H1 (cell line): ENCODE measurements around the gene CDC14B. TPM values are rescaled to one million over a fixed set of nuclear protein-coding genes. Genes with fewer than 3 reads are reported as not detected.

ENCODE experiments used
- CTCF ChIA-PET: fragments of 300-600 bp; sonication (Branson Sonifier 250); formaldehyde crosslinking; loops from one replicate; lab custom pipeline; 2021; ENCODE audit not compliant: partially characterized antibody; lab: Charles Lee
- POLR2A ChIA-PET: fragments of 300-600 bp; sonication (Branson Sonifier 250); formaldehyde crosslinking; loops from one replicate; lab custom pipeline; 2021; ENCODE audit warnings: inconsistent platforms; ENCODE audit not compliant: partially characterized antibody; lab: Charles Lee
- DNase-seq, 2 experiments: peaks; one replicate each; pipeline versions ENCODE4 v3.0.0 to v3.0.0-alpha.2; 2010 to 2022; ENCODE audit warnings: low spot score in 2 of 2, low read depth in 1 of 2, mixed read lengths in 1 of 2
- FAIRE-seq: peaks from 2 replicates; lab custom pipeline; 2011; peaks lifted over from hg19 to GRCh38; lab: Jason Lieb, UNC
- H2AFZ ChIP-seq: 2 replicates; pipeline ENCODE4 v1.8.1; 2012; ENCODE audit warnings: low read length, inconsistent platforms
- H2AK5ac ChIP-seq: 2 replicates; pipeline ENCODE4 v1.6.1; 2013; ENCODE audit warnings: low read depth, low read length
- H2BK120ac ChIP-seq: replicated peaks from 2 replicates; pipeline ENCODE3; 2013; ENCODE audit warnings: low read depth, low read length, inconsistent platforms
- H2BK12ac ChIP-seq: 2 replicates; pipeline ENCODE4 v1.6.1; 2013; ENCODE audit warnings: low read depth, low read length
- H2BK15ac ChIP-seq: 2 replicates; pipeline ENCODE4 v1.6.1; 2013; ENCODE audit warnings: low read length
- H2BK20ac ChIP-seq: 2 replicates; pipeline ENCODE4 v1.6.1; 2013; ENCODE audit warnings: low read length
- H2BK5ac ChIP-seq: 2 replicates; pipeline ENCODE4 v1.6.1; 2013; ENCODE audit warnings: low read depth, low read length
- H3K14ac ChIP-seq: 2 replicates; pipeline ENCODE4 v1.6.1; 2013; ENCODE audit warnings: inconsistent platforms; ENCODE audit not compliant: insufficient read length
- H3K18ac ChIP-seq: 2 replicates; pipeline ENCODE4 v1.6.1; 2013; ENCODE audit warnings: low read length; ENCODE audit errors: extremely low read depth
- H3K23ac ChIP-seq: 2 replicates; pipeline ENCODE4 v1.6.1; 2013; ENCODE audit warnings: inconsistent platforms; ENCODE audit not compliant: insufficient read length
- H3K23me2 ChIP-seq: 2 replicates; pipeline ENCODE4 v1.6.1; 2013; ENCODE audit warnings: low read depth, low read length
- H3K27ac ChIP-seq: 2 replicates; pipeline ENCODE4 v1.6.1; 2011; ENCODE audit warnings: low read depth, low read length, inconsistent platforms
- H3K27me3 ChIP-seq, 4 experiments: replicated peaks in 1 of 4; 1 replicate in 1 of 4; 2 replicates in 3 of 4; pipeline versions ENCODE4 v1.6.1 to v1.8.1; 2011 to 2013; ENCODE audit warnings: low read length in 3 of 4, mild to moderate bottlenecking in 3 of 4, inconsistent platforms in 2 of 4, mixed read lengths in 2 of 4, moderate library complexity in 1 of 4; ENCODE audit not compliant: control insufficient read depth in 3 of 4, insufficient read depth in 3 of 4; ENCODE audit errors: extremely low read depth in 1 of 4
- H3K36me3 ChIP-seq, 4 experiments: 2 replicates each; pipeline versions ENCODE4 v1.6.1 to v1.8.1; 2011 to 2013; ENCODE audit warnings: mild to moderate bottlenecking in 4 of 4, low read length in 3 of 4, moderate library complexity in 2 of 4, control low read depth in 1 of 4, inconsistent platforms in 1 of 4; ENCODE audit not compliant: insufficient read depth in 4 of 4, control insufficient read depth in 2 of 4
- H3K4ac ChIP-seq: replicated peaks from 2 replicates; pipeline ENCODE3; 2013; ENCODE audit warnings: low read length, low read depth, mixed read lengths, inconsistent platforms; ENCODE audit not compliant: insufficient read length
- H3K4me1 ChIP-seq, 4 experiments: replicated peaks in 1 of 4; 1 replicate in 1 of 4; 2 replicates in 3 of 4; pipeline versions ENCODE4 v1.6.1 to v1.8.1; 2011 to 2013; ENCODE audit warnings: low read length in 3 of 4, inconsistent platforms in 2 of 4, mixed read lengths in 1 of 4; ENCODE audit not compliant: insufficient read depth in 4 of 4, control insufficient read depth in 3 of 4
- H3K4me2 ChIP-seq, 2 experiments: 2 replicates each; pipeline versions ENCODE4 v1.6.1 to v1.8.1; 2011 to 2013; ENCODE audit warnings: low read depth in 2 of 2, low read length in 2 of 2, control low read depth in 1 of 2, inconsistent platforms in 1 of 2, mild to moderate bottlenecking in 1 of 2; ENCODE audit not compliant: insufficient read depth in 1 of 2
- H3K4me3 ChIP-seq, 4 experiments: fragments of 200-600, 300-600 bp in 1 of 4; sonication (generic), shearing (Covaris generic), sonication (Bioruptor Twin) in 1 of 4; 2 replicates each; pipeline versions ENCODE4 v1.5.1 to v1.8.1; 2011 to 2016; ENCODE audit warnings: low read length in 4 of 4, low read depth in 3 of 4, control low read depth in 2 of 4, inconsistent platforms in 2 of 4, mild to moderate bottlenecking in 2 of 4, mixed read lengths in 1 of 4, moderate library complexity in 1 of 4; ENCODE audit not compliant: insufficient read depth in 2 of 4; ENCODE audit errors: extremely low read depth in 1 of 4
- H3K56ac ChIP-seq: replicated peaks from 2 replicates; pipeline ENCODE3; 2013; ENCODE audit warnings: low read depth, mild to moderate bottlenecking, mixed read lengths, low read length, inconsistent platforms; ENCODE audit not compliant: insufficient read length
- H3K79me1 ChIP-seq: 2 replicates; pipeline ENCODE4 v1.6.1; 2013; ENCODE audit warnings: low read depth, low read length, control low read depth
- H3K79me2 ChIP-seq, 2 experiments: 2 replicates each; pipeline versions ENCODE4 v1.6.1 to v1.8.1; 2012 to 2013; ENCODE audit warnings: low read length in 2 of 2, mild to moderate bottlenecking in 2 of 2, inconsistent platforms in 1 of 2; ENCODE audit not compliant: insufficient read depth in 2 of 2, control insufficient read depth in 1 of 2
- H3K9ac ChIP-seq, 4 experiments: replicated peaks in 1 of 4; 1 replicate in 1 of 4; 2 replicates in 3 of 4; pipeline versions ENCODE4 v1.6.1 to v1.8.1; 2011 to 2013; ENCODE audit warnings: low read depth in 3 of 4, low read length in 3 of 4, control low read depth in 2 of 4, mild to moderate bottlenecking in 2 of 4, moderate library complexity in 2 of 4, inconsistent platforms in 1 of 4; ENCODE audit errors: extremely low read depth in 1 of 4
- H3K9me3 ChIP-seq, 2 experiments: 2 replicates each; pipeline versions ENCODE4 v1.6.1 to v1.8.1; 2012 to 2013; ENCODE audit warnings: mild to moderate bottlenecking in 2 of 2, moderate library complexity in 2 of 2, control low read depth in 1 of 2, inconsistent platforms in 1 of 2, low read depth in 1 of 2, low read length in 1 of 2, mixed read lengths in 1 of 2; ENCODE audit not compliant: insufficient read depth in 2 of 2
- H4K20me1 ChIP-seq, 2 experiments: replicated peaks in 1 of 2; 2 replicates each; pipeline versions ENCODE3 to v1.8.1; 2011 to 2013; ENCODE audit warnings: inconsistent platforms in 2 of 2, low read length in 2 of 2, mild to moderate bottlenecking in 1 of 2; ENCODE audit not compliant: insufficient read depth in 2 of 2, control insufficient read depth in 1 of 2
- H4K5ac ChIP-seq: 2 replicates; pipeline ENCODE4 v1.6.1; 2013; ENCODE audit warnings: low read length, low read depth, mixed read lengths, inconsistent platforms; ENCODE audit not compliant: insufficient read length
- H4K8ac ChIP-seq: 2 replicates; pipeline ENCODE4 v1.8.0; 2013; ENCODE audit warnings: mild to moderate bottlenecking, moderate library complexity, low read length, inconsistent platforms; ENCODE audit not compliant: insufficient read depth; ENCODE audit errors: extremely low read depth
- H4K91ac ChIP-seq: replicated peaks from 2 replicates; pipeline ENCODE3; 2013; ENCODE audit warnings: low read length, mixed read lengths, inconsistent platforms; ENCODE audit not compliant: insufficient read length
- ASH2L ChIP-seq: fragments of 200-600, 300-600 bp; sonication (generic); IDR thresholded peaks from one replicate; pipeline ENCODE4 v1.7.1; 2017; ENCODE audit warnings: low read length
- E2F6 ChIP-seq: IDR thresholded peaks from 2 replicates; pipeline ENCODE4 v1.6.1; 2012; ENCODE audit warnings: inconsistent platforms
- USF2 ChIP-seq: IDR thresholded peaks from 2 replicates; pipeline ENCODE4 v1.6.1; 2011; ENCODE audit warnings: low read length, improper control_type of control experiment
- WGBS, 2 experiments: shearing (Covaris generic) in 1 of 2; methylation state at CpG; one replicate each; pipeline versions ENCODE4 v1.1.6 to v1.1.7; 2013 to 2015; ENCODE audit warnings: low lambda C conversion rate in 2 of 2, mixed read lengths in 2 of 2, inconsistent platforms in 1 of 2, low coverage in 1 of 2, missing lambda C conversion rate in 1 of 2; ENCODE audit not compliant: insufficient replicate concordance in 2 of 2, insufficient coverage in 1 of 2, insufficient read length in 1 of 2; ENCODE audit errors: extremely low coverage in 1 of 2, missing lambda C conversion rate in 1 of 2; 5-methylcytosine and 5-hydroxymethylcytosine counted together
- polyA plus RNA-seq, 7 experiments: library from polyadenylated mRNA; depleted of rRNA in 3 of 7; stranded (reverse) in 5 of 7; unstranded in 2 of 7; fragments of >200 nt in 5 of 7; fragments of 200-250 nt in 2 of 7; gene quantifications; 1 replicate in 5 of 7; 2 replicates in 1 of 7; 4 replicates in 1 of 7; pipeline versions ENCODE4 v1.2.1 to v1.2.3, GENCODE V29; 2011 to 2013; ENCODE audit warnings: missing spikeins in 2 of 7, mixed read lengths in 2 of 7
- total RNA-seq: library from RNA; stranded (reverse); fragmentation: NEBNext Ultra II Directional; extraction: Animal tissue kit (Norgen Biotek cat#: 25700); gene quantifications from 2 replicates; pipeline ENCODE4 v1.2.1, GENCODE V29; 2021

Gene CDC14B
- total and polyA plus RNA-seq, 2 of the 8 experiments (the other 6 are each of a cell fraction or from before 2014, with no cell fraction given): 17.2 to 44.6 TPM

- no peak overlapping the region for H3K23ac ChIP-seq
- POLR2A ChIA-PET: no interaction called here
- H3K27ac ChIP-seq: no peak overlapping the region
- no peaks in the 10 kb centered on the region for H4K20me1 ChIP-seq
- H3K9me3 ChIP-seq: no peaks in the 10 kb centered on the region
- no peak overlapping the region for H2BK120ac ChIP-seq
- DNase-seq: no peak
- no peak overlapping the region for H3K9ac ChIP-seq
- H3K79me1 ChIP-seq: no peaks in the 10 kb centered on the region
- WGBS, 2 experiments: 89% methylated on average over 6 of the region's 6 CpGs; no CpG with 5 or more reads in 1 of the 2 experiments
- no peaks in the 10 kb centered on the region for H3K79me2 ChIP-seq
- no peak overlapping the region for H2BK12ac ChIP-seq
- TF ChIP-seq USF2: no peak
- no peak for TF ChIP-seq E2F6
- no peak for TF ChIP-seq ASH2L
- TF ChIP-seq, all 59 proteins: peak for 0
- H3K18ac ChIP-seq: no peak overlapping the region
- CTCF ChIA-PET: no interaction called here
- H3K27me3 ChIP-seq: no peaks in the 10 kb centered on the region
- H3K56ac ChIP-seq: no peak overlapping the region
- no peak for FAIRE-seq
- no peak overlapping the region for H2BK15ac ChIP-seq
- H2BK5ac ChIP-seq: no peak overlapping the region
- peaks cover 0 to 20% (median 5%) of the 10 kb centered on the region in 4 experiments; a peak in 4 of 8 replicates for H3K36me3 ChIP-seq
- no peak overlapping the region for H3K4ac ChIP-seq
- no peak overlapping the region for H2AK5ac ChIP-seq
- no peak overlapping the region for H3K4me3 ChIP-seq
- H4K8ac ChIP-seq: no peak overlapping the region
- H4K91ac ChIP-seq: no peak overlapping the region
- peaks cover 4 to 9% (median 8%) of the 10 kb centered on the region in 4 experiments; a peak in 5 of 7 replicates for H3K4me1 ChIP-seq
- no peak overlapping the region for H3K4me2 ChIP-seq
- no peak overlapping the region for H2BK20ac ChIP-seq
- H3K23me2 ChIP-seq: no peaks in the 10 kb centered on the region
- no peak overlapping the region for H4K5ac ChIP-seq
- no peak overlapping the region for H3K14ac ChIP-seq
- H2AFZ ChIP-seq: no peak overlapping the region
Observed at GRCh38 chr9:96464426-96464825, 155.2 kb downstream of the CDC14B start.
